GM12873 (cell line): Measurements from ENCODE around the gene ABCG5.

ENCODE experiments used
- CTCF ChIP-seq: IDR thresholded peaks from 2 replicates; pipeline ENCODE4 v1.5.1; 2012; ENCODE audit warnings: low read depth, mild to moderate bottlenecking, moderate library complexity, low read length, control low read depth; ENCODE audit not compliant: insufficient read depth; ENCODE audit errors: missing control alignments

ABCG5 gene

GRCh38 chr2:43831543-43832294 is 6.9 kb downstream of the ABCG5 start:
- TF ChIP-seq CTCF = no peak

GRCh38 chr2:43826305-43827250 is 12.1 kb downstream of the ABCG5 start:
- no peak for TF ChIP-seq CTCF

- no peak for TF ChIP-seq CTCF
Observed at GRCh38 chr2:43825841-43826240, 12.8 kb downstream of the ABCG5 start.

- TF ChIP-seq CTCF = no peak
Observed at GRCh38 chr2:43824951-43825493, 13.6 kb downstream of the ABCG5 start.

GRCh38 chr2:43824512-43824911 is 14.1 kb downstream of the ABCG5 start:
- TF ChIP-seq CTCF = no peak

DNA sequence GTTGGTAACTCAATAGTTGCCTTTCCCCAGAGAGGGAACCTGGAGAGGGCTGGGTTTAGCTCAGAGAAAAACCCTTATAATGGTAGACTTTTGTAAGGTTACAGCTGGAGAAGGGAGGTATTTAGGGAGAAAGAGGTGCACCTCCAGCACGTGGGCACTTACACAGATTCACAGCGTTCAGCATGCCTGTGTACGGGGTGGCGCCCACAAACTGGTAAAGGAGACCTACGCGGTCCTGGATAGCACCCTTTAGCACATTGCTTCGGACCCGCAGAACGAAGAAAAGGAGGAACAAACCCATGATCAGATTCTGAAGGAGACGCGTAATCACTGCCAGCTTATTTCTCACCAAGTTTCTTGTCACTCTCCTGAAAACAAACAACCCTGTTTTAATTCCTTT is 14.9 kb downstream of the ABCG5 start:
- TF ChIP-seq CTCF = no peak

DNA sequence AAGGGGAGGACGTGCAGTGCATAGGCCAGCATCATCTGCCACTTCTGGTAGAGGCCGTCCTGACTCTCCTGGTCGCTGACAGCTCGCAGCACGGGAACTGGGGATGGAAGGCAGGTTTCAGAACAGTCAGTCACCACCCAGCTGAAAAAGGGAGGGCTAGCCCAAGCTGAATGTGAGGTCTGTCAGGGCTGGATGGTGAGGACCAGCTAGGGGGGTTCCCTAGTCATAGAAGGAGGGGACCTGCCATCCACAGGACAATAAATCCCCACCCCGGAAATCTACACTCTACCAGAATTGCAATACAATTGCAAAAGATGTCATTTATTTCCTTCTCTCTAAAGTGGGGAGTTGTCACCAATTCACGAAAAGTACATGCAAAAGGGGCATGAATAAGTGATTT is 15.8 kb downstream of the ABCG5 start:
- TF ChIP-seq CTCF = no peak
